Activated CD4-positive, alpha-beta T cell treated with anti-CD3 and anti-CD28 coated beads for 4 hours (primary cell): ENCODE results near the gene ZNF281.
"Not testable (repeated sequence)": the region's sequence is repeated elsewhere in the genome, so short reads cannot be mapped to it uniquely, and the experiment has no call there.

Source experiments
- DNase-seq, 2 donors: peaks; one replicate each; pipeline ENCODE4 v3.0.0-alpha.2; 2020

The ZNF281 gene

DNA sequence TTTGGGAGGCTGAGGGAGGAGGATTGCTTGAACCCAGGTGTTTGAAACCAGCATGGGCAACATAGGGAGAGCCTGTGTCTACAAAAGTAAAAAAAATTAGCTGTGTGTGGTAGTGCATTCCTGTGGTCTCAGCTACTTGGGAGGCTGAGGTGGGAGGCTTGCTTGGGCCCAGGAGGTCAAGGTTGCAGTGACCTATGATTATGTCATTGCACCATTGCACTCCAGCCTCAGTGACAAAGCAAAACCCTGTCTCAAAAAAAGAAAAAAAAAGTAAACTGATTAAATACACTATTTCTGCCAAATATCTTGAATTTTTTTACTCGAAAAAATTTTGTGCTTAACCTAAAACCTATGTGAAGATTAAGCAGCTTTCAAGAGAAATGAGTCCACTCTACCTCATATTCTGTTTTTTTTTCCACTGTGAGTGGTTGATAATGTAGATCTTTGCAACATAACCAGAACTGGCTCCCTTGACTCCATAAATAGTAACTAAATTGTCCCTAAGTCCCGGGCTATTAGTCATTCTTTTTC, 19.4 kb upstream of the ZNF281 start:
- DNase-seq: no peak

DNA sequence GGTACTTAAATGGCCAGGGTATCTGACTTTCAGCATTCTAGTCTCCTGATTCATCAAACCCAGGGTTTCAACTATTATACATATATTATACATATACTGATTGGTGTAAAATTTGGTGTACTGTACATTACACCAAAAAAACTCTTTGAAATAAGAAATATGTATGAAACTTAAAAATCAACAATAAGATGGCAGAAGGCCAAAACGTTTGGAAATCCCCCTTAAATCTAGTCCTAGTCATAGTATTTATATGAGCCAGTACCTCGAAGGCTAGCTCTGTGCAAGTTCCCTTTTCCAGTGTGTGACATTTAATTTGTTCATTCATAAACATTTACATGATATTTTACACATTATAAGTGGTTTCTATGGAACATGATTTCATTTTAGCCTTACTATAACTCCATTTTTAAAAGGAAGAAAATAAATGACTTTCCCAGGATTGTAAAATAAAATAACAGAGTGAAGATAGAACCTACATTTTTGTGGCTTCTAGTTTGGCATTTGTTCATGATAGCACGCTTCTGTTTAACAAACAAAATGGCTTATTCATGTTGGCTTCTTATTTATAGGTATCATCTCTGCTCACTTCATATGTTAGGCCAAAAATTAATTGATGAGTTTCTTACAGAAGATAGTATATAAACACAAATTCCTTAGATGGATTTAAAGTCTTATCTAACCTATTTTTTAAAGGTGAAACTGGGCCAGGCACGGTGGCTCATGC, 18.8 kb upstream of the ZNF281 start:
- DNase-seq: no peak

DNA sequence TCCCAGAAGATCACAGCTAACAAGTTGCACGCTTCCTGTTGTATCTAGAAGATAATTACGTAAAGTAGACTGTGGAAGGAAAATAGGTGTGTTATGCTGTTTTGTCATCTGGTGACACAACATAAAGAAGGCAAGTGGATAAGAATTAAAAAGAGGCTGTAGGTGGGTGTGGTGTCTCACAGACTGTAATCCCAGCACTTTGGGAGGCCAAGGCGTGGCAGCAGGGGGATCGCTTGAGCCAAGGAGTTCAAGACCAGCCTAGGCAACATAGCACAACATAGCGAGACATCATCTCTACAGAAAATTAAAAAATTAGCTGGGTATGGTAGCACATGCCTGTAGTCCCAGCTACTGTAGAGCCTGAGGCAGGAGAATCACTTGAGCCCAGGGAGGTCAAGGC, 17.9 kb upstream of the ZNF281 start:
- DNase-seq: no peak

DNA sequence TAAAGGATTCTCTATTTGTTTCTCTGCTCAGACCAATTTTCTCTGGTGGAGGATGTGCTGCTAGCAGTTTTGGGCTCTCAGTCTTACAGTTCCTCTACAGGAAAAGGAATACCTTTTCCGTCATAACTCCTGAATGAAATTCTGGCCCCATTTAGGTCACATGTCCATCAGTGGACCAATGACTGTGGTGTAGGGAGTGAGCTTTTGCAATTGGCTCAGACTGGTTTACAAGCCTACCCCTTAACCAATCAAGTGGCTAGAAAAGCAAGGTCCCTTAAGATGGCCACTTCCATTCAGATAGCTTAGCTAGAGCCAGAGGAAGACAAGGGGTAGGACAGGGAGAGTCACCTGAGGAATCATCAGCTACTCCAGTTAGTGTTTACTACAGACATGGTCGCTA, 16.4 kb upstream of the ZNF281 start:
- no peak for DNase-seq

DNA sequence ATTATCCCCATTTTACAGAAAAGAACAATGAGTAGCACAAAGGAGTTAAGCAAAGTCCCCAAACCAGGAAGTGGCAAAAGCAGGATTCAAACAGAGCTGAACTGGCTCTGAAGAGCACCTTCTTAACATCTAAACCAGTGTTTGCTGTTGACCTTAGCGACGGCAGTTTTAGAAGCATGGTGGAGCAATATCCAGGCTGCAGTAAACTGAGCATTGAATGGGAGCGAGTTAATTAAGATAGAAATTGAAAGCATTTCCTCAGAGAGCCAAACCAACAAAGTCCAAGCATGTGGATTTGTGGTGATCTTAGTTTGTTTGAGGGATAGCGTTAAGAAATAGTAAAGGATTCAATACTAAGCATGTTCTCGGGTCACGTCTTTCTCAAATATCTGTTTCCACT, 13.4 kb upstream of the ZNF281 start:
- DNase-seq: no peak

DNA sequence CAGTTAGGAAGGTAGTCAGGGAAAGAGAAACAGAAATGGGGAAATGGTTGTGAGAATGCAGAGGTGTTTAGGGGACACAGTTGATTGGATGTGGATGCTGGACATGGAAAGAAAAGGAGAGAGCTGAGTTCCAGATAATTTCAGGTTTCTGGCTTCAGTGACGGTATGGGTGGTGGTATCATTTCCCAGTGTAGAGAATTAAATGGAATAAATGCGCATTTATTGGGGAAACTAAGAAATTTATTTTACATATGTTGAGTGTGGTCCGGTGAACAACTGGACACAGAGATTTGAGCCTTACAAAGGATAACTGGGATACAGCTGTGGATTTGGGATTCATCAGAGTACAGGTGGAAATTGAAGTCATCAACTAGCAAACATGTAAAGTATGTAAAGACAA, 12.4 kb upstream of the ZNF281 start:
- no peak for DNase-seq

DNA sequence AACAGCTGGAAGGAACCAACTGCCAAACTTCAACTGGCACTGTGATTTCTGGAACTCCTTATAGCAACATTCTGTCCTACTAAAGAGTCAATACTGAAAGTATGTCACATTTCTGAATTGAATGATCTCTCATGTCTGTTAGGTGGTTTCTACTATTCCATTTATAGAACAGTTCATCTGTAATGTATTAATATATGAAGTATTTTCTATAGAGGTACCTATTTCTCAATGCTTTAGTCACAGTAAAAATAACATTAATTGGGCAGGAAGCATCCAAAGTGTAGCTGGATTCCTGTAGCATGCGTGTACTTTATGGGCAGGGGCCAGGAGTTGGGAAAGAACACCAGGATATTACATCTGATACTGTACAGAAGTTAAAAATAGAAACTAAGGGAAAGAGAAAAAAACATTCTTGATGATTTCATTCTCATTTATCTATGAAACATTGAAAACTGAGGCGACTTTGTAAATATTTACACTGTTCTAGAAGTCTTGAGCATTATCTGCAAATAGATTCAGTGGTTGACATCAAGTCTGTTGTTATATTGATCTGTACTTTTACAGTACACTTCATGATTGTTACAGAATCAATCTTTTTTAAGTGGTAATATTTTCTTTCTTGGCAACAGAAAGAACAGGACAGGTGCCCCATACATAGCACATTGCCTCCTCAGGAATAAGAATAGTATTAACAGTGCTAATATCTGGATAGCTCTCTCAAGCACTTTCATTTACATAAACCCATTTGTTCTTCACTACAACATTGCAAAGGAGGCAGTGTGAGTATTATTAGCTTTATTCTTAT, 6.2 kb upstream of the ZNF281 start:
- DNase-seq: no peak

DNA sequence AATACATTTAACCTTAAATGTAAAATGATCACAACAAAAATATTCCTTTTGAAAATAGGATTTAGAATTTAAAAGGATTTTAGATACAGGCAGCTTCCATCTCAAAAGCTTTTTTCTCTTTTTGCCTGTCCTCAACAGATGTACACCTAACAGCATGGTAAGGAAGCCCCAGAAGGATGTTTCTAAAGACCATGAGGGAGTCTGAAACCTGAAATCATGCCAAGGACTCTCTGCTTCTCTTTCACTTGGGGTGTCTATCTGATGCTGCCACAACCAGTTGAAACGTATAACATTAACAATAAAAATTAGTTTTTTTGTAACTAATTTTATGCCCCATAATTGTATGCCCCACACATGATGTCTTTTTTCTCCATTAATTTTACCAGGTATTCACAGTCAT, 5.4 kb upstream of the ZNF281 start:
- DNase-seq: no peak

DNA sequence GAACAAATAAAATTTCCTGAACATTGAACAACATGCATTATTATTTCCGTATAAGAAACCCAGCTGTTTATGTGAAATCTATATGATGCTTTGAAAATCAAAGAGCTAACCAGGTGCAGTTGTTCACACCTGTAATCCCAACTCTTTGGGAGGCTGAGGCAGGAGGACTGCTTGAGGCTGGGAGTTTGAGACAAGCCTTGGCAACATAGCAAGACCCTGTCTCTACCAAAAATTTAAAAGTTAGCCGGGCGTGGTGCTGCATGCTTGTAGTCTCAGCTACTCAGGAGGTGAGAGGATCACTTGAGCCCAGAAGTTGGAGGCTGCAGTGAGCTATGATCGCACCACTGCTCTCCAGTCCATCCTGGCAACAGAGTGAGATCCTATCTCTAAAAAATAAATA, 4.8 kb upstream of the ZNF281 start:
- no peak for DNase-seq

DNA sequence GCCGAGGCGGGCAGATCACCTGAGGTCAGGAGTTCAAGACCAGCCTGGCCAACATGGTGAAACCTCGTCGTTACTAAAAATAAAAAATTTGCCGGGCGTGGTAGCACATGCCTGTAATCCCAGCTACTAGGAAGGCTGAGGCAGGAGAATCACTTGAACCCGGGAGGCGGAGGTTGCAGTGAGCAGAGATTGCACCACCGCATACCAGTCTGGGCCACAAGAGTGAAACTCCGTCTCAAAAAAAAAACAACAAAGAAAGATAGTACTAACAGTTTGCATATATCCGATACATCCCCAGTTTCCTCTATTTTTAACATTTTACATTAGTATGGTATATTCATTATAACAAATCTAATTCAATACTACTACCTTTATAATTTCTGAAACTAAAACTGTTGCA, 3.9 kb upstream of the ZNF281 start:
- not testable (repeated sequence) for DNase-seq

DNA sequence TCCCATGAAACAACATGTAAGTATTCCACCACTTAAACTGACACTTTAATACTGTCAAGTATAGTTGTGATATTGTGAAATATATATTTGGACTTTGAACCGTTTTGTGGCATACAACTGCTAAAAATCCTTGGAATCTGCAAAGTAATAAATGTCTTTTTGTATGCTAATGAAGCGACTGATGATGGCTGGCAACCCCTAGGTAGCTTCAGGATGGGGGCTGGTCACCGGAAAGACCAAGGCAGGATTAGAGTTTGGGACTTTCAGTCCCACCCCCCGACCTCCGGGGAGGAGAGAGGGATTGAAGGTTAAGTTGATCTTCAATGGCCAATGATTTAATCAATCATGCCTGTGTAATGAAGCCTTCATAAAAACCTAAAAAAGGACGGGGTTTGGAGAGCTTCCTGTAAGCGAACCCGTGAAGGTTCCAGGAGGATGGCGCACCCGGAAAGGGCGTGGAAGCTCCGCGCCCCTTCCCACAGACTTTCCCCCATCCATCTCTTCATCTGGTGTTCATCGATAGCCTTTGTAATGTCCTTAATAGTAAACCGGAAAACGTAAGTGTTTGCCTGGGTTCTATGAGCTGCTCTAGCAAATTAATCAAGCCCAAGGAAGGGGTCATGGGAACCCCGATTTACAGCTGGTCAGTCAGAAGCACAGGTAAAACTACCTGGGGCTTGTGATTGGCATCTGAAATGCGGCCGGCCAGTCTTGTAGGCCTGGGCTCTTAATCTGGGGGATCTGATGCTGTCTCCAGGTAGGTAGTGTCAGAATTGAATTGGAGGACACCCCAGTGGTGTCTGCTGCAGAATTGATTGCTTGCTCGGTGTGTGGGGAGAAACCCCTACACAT, 1.8 kb upstream of the ZNF281 start:
- DNase-seq: no peak

DNA sequence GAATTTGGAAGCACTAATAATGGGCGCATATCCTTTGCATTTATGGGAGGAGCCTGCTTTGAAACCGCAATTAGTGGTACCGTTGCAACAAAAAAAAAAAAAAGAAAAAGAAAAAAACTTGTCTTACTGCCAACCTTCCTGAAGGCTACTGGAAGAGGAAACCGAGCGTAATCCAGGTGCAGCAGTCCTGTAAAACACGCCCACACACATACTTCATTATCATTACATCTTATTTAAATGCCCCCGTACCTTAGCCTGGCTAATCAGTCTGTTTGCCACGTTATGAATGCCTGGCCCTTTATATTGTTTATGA, 686 bp upstream of the ZNF281 start:
- peak in 1 of 2 donors; percentile 8 for DNase-seq

DNA sequence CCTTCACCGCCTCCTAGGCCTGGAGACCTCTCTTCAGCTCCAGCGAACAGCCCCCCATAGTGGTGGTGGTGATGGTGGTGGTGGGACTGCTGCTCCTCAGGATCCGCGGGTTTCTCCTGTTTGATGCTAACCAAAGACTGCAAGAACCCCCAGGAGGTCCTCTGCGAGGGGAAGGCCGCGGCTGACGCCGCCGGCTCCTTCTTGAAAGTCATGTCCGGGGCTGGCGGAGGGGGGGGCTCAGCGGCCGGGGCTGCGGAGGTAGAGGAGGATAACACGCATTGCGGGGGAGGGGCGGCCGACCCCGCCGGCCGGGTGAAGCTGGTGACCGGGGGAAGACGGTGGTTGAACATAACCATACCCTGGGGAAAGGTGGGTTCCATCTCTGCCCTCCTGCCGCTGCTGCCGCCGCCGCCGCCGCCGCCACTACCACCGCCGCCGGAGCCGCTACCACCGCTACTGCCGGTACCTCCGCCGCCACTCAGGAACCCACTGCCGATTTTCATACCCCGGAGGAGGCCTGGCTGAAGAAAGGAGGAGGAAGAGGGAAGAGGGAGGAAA, 554 bp downstream of the ZNF281 start:
- peak; percentile 27 to 32 for DNase-seq

DNA sequence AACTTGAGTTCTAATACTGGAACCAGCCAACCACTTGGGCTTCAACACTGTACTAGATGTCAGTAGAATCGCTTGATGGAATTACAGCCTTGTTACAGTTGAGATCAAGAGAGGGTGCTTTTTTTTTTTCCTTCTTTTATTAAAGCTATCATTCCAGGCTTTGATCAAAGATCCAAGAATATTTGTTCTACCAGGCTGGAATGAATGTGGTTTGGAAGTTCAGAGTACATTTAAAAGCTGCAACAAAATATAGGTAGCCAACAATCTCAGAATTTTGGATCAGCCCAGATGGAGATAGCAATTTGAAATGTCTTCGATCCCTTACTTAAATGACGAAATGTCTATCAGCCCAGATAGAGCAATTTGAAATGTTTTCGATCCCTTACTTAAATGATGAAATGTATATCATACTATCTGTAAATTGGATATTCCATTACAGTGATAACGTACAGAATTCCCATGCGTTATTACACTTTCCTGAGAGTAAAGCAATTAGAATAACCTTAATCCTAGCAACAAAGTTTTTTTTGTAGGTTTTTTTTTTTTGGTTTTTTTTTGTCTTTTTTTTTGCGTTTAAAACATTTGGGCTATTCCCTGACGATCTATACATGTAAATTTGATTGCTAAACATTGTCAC, 3.6 kb downstream of the ZNF281 start:
- DNase-seq: no peak

DNA sequence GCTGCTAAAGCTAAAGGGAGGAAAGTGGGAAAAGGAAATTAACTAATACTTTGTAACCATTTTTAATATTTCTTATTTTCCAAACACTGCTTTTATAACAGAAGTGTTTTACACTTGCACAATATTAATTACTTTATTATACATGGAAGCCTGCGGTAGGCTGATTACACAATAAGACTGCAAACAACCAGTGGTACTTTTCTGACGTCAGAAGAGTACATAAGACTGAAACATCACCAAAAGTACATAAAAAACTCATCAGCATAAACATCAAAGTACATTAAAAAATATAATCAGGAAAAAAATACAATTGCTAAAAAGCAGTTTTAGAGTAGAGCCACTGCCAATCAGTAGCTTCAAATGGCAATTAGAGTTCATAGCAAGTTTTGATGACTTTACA, 4.6 kb downstream of the ZNF281 start:
- no peak for DNase-seq

DNA sequence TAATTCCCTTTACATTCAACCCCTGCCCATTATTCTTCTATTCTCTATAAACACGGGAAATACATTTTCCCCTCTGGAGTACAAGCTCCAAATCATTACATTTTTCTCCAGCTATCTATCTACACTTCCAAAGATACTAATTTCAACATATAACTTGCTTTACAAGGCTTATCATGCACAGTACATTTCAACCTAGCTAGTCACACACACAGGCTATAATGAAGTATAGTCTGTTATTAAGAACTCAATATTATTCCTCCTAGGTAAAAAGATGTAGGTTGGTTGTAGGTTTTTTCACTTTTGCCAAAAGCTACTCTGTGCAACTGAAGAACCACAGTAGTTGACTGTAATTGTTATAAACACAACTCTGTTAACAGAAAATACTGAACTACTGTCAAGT, 8.1 kb downstream of the ZNF281 start:
- DNase-seq: no peak

DNA sequence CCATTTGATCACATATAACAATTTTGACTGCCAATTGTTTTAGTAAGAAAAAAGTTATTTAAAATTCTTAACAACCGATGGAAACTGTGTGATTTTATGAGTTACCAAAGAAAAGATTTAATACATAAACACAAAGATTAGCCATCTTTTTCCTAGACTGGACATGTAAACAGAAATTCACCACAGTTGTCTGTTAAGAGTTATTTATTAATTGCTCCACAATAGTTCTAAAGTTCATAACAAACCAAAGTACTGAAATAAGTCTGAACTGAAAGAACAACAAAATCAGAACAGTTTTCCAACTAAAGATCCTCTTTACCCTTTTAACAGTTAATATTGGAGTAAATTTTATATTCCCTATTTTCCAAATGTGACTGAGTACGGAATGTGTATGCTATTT, 8.6 kb downstream of the ZNF281 start:
- no peak for DNase-seq

DNA sequence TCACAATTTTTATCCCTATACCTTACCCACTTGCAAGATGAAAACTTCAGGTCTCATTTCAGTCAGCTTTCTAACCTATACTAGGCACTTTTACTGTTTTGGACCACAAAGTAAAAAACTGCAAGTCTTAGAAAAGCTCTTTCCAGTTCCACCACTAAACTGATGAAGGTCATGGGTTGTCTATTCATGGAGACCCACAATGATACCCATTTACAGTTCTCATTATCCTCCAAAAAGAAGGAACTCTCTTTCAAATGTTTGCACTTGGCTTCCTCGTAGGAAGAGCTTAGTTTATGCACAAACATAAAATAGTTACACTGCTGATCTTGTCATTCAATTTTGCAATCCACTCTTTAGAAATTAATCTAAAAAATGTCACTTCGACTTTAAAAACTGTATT, 9.3 kb downstream of the ZNF281 start:
- no peak for DNase-seq

DNA sequence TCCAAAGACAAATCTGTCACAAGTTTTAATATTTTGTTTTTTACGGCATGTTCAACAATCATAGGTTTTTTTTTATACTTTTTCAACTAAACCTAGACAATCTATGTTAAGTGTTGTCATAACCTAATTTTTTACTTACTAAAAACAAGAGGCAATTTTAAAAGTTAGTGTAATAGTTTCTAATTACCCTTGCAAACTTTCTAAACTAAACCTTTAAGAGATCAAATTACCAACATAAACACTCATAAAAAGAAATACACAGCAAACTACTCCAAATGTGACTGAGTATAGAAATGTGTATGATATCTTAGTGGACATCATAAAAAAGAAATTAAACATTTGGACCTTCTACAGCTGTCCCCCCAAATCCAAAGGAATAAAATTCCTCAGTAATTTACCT, 10.0 kb downstream of the ZNF281 start:
- no peak for DNase-seq

DNA sequence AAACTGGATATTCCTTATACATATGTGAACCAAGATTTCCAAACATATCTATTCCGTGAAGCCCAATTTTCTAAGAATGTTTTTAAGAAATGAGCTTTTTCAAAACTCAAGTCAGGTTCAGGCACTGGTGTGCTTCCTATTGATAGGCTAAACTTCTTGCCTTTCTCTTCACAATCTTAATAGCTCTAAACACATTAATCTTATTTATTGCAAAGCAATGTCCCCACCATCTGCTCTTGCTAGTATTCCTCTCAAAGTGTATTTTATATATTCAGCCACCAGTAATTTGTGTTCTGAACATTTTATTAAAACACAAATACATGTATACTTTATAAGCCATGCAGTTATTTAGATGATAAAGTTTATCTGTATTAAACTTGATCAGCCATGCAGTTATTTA, 11.5 kb downstream of the ZNF281 start:
- no peak for DNase-seq

DNA sequence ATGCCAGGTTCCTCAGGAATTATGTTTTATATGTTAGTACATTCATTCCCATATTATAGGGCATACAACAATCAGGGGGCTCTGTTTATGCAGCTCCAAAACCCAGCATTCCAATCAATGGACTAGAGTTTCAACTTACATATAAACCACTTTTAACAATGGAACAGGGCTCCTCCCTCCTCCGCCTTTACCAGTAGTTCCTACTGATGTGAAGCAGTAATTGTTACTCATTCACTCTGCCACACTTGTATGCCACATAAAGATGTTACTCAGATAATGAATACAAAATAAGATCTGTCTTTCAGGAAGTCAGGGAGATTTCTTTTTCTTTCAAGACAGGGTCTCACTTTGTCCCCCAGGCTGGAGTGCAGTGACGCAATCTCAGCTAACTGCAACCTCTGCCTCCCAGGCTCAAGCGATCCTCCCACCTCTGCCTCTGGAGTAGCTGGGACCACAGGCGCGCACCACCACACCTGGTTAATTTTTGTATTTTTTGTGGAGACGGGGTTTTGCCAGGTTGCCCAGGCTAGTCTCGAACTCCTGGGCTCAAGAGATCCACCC, 17.1 kb downstream of the ZNF281 start:
- DNase-seq: no peak

DNA sequence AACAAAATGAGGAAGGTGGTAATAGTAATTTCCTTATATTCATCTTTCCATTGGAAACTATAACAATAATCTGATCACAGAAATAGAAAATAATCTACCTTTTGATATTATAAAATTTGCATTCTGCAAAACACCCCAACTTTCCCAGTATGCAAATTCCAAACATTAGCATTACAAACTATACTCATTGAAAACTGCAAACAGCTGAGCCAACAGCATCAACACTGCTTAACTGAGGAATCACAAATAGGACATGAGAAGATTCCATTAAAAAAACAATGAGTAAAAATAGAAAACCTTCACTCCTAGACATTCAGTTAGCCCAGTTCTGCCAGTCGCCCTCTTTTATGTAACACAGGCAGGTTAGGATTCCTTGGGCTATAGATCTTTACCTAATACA, 18.1 kb downstream of the ZNF281 start:
- DNase-seq: no peak
